ENCODE data around the gene PRR30.

The PRR30 gene

DNA sequence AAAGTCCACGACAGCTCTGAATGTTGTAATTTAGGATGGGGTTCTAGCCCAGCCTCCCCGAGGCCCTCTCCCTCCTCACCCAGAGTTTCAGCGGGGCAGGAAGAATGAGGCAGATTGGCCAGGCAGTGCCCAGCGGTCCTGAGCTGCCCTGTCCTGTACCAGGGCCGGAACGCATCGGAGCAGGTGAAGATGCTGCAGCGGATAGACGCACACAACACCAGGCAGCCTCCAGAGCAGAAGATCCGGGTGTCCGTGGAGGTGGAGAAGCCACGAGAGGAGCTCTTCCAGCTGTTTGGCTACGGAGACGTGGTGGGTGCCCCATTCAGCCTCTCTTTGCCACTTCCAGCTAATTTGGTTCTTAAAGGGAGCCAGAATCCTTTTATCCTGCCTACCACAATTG is 41.9 kb downstream of the PRR30 start:
- DNase-seq (ENCODE audit: low read depth) = no peak

DNA sequence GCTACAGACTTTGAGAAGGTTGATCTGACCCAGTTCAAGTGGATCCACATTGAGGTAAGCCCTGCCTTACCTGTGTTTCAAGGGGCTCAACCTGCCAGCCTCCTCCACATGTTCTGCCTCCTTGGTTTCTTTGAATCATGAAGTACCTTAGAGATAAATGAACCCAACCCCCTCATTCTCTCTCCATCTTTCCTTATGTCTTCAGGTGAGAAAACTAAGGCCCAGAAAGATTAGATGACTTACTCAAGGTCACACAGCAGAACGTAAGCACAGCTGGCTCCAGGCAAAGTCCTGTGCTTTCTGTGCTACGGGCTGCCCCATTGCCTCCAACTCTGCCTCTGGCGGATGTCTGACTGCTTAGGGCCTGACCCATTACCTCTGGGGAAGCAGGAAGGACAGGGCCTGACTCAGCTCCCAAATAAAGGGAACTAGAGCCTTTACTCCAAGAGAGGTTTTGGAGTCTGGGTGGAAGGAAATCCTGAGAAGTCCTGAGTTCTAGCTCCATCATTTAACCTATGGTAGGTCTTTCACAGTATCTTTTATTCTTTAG is 42.4 kb downstream of the PRR30 start:
- no peak for DNase-seq (ENCODE audit: low read depth)

DNA sequence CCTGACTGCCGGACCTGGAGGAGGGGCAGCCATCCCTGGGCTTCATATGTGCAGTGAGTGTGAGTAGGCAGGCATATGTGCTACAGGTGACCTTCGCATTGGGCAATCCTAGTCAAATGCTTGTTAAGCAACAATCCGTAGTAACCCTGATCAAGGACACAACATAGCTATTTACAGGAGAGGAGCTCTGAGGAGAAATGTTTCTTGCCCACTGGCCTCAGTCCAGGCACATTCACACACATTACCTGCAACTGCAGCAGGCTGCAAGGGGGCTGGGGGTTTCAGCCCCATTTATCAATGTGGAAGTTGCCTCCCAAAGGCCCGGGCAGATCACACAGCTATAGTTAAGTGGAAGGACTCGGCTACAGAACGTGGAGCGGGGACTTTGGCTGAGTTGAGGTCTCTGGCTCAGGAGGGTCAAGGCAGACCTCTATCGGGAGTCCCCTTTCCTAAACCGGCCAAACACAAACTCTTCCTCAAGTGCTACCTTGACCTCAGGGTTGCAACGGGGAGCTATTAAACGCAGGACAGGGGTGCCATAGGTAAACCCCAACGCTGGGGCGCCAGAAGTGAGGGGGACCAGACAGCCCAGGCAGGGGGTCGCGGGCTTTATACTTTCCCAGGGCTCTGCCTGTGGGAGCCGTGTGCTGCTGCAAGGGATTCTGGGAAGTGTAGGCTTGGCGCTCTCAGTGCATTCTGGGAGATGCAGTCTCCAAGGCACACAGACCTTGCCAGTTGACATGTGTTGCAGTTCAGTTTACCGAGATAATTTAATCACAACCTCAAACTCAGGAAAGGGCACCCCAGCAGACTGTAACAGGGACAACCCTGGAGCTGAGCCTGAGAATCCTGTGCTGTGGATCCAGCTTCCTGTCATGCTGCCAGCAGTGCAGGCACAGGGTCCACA is 43.2 kb downstream of the PRR30 start:
- no peak for DNase-seq (ENCODE audit: low read depth)

DNA sequence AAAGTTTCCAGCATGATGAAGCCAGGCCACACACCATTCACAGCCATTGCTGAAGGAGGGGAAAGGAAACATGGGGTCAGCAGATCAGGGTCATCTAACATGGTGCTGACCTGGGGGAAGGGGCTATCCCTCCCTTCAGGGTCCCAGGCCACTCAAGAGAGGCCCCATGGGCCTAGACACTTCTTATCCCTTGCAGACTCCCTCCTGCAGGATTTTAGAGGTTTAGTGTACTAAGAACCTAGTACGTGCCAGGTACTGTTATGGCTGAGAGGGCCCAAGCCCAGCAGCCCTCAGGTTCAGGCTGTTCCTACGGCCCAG is 43.8 kb downstream of the PRR30 start:
- no peak for DNase-seq (ENCODE audit: low read depth)

DNA sequence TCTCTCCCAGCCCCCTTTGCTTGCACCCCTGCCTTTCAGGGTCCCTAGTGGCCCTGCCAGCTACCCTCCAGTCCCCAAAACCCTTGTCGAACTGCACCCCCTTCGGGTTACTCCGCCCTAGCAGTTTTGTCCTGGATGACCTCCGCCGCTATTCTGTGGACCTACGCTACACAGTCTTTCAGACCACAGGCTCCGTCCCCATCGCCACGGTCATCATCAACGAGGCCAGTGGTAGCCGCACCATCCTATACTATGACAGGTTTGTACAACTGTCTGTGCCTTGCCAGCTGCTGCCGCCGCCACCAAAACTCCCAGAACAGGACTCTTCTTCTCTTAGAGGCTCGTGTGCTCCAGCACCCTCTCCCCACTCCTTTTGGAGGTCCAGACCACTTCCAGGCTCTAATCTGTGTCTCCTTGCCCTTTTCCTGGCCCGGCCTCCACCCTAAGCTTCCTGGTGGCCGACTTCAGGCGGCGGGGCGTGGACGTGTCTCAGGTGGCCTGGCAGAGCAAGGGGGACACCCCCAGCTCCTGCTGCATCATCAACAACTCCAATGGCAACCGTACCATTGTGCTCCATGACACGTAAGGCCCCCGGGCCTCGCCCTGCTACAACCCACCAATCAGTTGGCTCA is 44.7 kb downstream of the PRR30 start:
- no peak for DNase-seq (ENCODE audit: low read depth)

DNA sequence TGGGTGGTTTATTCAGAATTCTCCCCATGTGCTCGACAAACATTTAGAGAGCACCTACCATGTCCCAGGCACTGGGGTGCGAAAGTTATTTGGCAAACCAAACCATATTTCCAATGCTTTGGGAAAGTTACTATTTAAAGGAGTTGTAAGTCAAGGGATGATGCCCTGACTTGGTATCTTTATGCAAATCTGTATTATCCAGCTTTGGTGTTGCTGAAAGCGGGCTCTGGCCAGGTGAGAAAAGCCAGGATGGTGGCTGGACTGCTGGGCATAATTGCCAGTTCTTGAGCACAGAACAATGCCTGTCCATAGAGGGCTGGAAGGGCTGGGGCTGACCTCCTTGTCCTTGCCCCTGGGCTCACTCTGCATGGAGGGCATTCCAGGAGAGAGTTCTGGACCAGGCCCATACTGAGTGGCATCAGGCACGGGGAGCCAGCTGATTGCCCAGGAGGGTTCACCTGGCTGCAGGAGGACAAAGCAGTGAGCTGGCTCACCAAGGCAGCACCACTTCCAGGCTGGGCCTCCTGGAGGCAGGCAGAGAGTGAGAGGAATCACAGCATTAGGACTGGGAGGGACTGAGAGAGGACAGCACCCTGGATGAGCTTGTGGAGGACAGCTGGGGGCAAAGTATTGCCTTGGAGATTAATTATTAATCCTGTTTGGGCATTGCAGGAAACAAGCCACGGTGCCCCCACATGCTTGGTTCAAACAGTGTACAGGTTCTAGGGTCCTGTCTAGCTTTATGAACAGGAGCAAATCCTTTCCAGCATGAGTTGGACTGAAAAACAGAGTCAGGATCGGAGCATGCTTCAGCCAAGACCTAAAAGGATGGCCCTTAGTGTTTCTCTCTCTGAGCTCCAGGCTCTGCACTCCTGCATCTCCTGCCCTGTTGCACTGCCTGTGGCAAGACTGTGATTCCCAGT is 45.5 kb downstream of the PRR30 start:
- no peak for DNase-seq (ENCODE audit: low read depth)

DNA sequence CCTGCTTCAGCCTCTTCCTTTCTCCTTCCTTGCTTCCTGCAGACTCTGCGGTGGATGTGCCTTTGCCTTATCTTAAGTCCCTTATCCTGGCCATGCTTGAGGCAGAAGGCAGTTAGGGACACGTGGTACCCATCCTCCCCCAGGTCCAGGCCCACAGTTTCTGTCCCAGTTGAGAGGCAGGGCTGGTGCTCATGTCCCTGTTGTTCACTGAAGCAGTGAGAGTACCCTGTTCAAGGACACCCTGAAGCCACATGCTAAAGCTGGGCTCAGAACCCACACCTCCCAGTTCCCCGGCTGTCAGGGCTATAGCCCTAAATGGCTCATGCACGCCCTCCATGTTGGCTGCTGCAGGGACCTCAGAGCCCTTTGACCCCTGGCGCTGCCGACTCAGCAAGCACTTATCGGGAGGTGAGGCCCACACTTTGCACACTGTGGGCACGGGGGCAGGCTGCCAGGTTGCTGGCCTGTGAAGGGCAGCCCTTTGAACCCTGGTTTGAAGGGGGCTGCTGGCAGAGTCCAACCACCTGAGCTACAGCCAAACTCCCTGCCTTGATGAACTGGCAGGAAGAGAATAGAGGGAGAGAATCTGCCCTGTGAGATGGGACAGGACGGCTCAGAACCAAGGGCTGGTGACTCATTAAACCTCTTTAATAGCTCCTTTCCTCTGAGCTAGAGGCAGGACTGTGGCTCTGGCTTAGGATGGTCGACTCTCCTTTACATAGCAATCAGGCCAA is 46.3 kb downstream of the PRR30 start:
- DNase-seq (ENCODE audit: low read depth) = no peak

DNA sequence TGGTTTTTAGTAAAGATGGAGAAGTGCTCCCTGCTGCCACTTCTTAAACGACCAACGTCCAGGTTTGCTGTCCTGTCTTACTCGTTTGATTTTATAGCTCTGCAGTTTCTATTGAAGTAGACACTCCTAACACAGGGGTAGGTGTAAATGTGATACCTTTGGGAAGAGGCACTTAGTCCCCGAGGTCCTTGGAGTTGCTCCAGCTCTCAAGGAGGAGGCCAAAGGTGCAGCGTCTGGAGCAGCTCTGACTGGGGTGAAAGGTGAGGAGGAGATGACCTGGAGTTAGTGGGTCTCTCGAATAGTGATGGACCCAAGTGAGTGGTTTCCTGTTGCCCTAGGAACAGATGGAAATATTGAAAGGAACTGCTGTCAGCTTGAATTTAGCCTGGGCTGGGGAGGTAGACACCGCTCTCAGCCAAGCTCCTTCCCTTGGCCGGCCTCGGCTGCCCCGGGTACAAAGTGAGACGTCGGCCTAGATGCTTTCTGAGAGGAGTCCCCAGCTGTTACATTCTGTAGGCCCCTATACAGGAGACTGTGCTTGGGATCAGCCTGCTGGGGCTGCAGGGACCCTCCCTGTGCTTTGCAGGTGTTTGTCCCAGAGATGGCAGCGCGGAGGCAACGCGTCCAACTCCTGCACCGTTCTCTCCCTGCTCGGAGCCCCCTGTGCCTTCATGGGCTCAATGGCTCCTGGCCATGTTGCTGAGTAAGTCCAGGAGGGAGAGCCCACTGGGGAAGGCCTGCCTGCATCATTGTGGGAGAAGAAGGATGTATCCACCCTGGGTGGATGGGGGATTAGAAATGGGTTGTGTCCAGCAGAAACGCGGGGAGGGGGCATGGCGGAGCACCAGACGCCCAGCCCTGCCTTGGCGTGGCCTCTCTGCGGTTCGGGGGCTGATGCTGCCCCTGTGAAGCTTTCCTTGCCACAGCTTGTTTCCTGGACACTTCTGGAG is 47.2 kb downstream of the PRR30 start:
- no peak for DNase-seq (ENCODE audit: low read depth)

DNA sequence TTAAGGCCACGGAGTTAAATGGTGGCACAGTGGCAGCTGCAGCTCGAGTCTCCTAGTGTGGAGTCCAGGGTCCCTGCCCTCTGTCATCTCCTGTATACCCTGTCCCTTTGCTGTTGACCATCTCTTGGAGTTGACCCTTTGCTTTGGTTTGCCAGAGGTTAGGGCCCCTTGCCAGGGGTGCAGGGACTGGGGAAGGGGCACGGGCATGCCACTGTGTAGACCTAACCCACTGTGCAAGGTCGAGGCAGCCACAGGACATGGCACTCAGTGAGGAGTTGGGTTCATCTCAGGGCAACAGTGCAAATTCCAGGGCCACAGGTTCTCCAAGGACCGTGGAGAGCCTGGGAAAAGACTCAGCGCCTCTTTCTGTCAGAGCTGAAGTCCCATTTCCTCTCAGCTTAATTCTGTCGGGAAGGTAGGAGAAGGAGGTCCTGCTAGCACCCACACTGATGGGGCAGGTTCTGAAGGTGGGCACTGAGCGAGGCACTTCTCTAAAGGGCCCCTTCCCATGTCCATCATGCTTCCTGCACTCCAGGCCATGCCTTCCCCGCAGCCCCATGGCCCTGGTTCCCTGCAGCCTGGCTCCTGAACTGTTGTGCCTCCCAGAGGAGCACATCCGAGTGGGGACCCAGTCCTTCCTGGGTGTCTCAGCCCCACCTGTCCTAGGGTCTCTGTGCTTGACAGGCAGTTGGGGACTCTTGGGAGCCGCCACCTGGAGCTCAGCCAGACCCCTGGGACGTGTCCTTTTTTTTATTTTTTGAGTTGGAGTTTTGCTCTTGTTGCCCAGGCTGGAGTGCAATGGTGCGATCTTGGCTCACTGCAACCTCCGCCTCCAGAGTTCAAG is 49.9 kb downstream of the PRR30 start:
- DNase-seq (ENCODE audit: low read depth) = no peak

DNA sequence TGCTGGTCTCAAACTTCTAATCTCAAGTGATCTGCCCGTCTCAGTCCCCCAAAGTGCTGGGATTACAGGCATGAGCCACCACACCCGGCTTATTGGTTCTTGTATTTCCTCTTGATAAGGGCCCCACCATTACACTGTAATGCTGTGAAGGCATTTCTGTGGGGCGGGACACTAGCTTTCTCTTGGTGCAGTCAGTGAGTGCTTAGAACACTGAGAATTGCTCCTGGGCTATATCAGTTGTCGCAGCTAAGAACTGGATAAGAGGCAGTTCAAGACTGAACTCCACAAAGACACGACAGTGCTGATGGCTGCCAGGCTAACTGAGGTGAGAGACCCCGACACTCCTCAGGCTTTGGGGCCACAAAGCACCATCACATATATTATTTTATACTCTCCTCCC is 50.6 kb downstream of the PRR30 start:
- no peak for DNase-seq (ENCODE audit: low read depth)

DNA sequence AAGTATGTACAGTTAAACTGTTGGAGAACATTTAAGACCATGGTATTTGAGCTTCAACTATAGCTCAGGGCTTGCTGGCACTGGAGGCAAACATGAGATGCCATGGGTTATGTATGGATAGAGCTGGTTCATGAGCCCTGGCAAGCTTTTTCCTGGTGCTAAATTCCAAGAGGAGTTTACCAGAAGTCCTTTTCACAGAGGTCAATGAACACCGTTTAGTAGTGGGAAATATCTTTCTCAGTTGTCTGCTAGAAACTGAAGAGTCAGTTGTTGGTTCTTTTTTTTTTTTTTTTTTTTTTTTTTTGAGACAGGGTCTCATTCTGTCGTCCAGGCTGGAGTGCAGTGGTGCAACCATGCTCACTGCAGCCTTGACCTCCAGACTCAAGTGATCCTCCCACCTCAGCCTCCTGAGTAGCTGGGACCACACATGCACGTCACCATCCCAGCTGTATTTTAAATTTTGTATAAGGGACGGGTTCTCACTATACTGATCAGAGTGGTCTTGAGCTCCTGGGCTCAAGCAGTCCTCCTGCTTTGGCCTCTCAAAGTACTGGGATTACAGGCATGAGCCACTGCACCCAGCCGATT is 51.3 kb downstream of the PRR30 start:
- DNase-seq (ENCODE audit: low read depth) = no peak

All from T follicular helper cell (primary cell).